SJCRH30 (cell line): ENCODE measurements around the gene UACA. TPM values are rescaled to one million over a fixed set of nuclear protein-coding genes. Genes with fewer than 3 reads are reported as not detected.
A peak's percentile ranks its signal among the peaks of the same experiment; 100 is the strongest.

Experiments
- DNase-seq, 2 experiments: peaks; one replicate each; pipeline ENCODE4 v3.0.0-alpha.2; 2015 to 2020
- H3K27ac ChIP-seq: fragments of 250-450 bp; sonication (Bioruptor Pico); 2 replicates; pipeline ENCODE4 v1.5.1; 2020; ENCODE audit warnings: mild to moderate bottlenecking, moderate library complexity
- H3K27me3 ChIP-seq: fragments of 250-450 bp; sonication (Bioruptor Pico); 2 replicates; pipeline ENCODE4 v1.5.1; 2020; ENCODE audit warnings: mild to moderate bottlenecking, moderate library complexity
- H3K36me3 ChIP-seq: fragments of 250-450 bp; sonication (Bioruptor Pico); 2 replicates; pipeline ENCODE4 v1.5.1; 2020; ENCODE audit warnings: mild to moderate bottlenecking, moderate library complexity
- H3K4me1 ChIP-seq: fragments of 250-450 bp; sonication (Bioruptor Pico); 2 replicates; pipeline ENCODE4 v1.5.1; 2020; ENCODE audit warnings: mild to moderate bottlenecking, moderate library complexity
- H3K4me3 ChIP-seq: fragments of 250-450 bp; sonication (Bioruptor Pico); 2 replicates; pipeline ENCODE4 v1.5.1; 2020; ENCODE audit warnings: mild to moderate bottlenecking, moderate library complexity
- H3K9me3 ChIP-seq: fragments of 250-450 bp; sonication (Bioruptor Pico); replicated peaks from 2 replicates; pipeline ENCODE4 v1.5.1; 2020; ENCODE audit warnings: mild to moderate bottlenecking, moderate library complexity
- total RNA-seq: library from RNA; depleted of rRNA; stranded (reverse); fragments of >200 nt; shearing (Covaris generic); gene quantifications from 2 replicates; pipeline ENCODE4 v1.2.3, GENCODE V29; 2014

UACA gene
- total RNA-seq, 1 experiment from 2014 or later, result 47.1 TPM

- H3K27ac ChIP-seq, result no peak overlapping the region
- H3K9me3 ChIP-seq, result no peaks in the 10 kb centered on the region
- H3K4me1 ChIP-seq, result peaks cover 14% of the 10 kb centered on the region
- H3K4me3 ChIP-seq, result no peak overlapping the region
- H3K27me3 ChIP-seq, result no peaks in the 10 kb centered on the region
- H3K36me3 ChIP-seq, result no peaks in the 10 kb centered on the region
- no peak for DNase-seq
Observed at GRCh38 chr15:70767667-70768066, 4.3 kb upstream of the UACA start.

DNA sequence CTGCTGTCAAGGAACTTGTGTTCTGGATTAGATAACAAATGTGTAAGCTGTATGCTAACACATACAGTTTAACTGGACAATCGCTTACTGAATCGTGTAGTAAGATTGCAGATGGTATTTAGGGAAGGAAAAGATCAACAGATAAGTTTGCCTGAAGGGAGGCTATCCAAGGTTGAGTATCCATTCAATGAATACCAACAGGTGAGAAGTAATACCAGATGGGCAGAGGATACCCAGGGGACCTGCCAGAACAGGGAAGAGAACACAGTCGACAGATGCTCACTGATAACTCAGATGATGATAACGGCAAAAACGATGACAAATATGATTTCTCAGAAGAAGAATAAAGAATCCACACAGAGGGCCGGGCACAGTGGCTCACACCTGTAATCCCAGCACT lies 3.2 kb upstream of the UACA start:
- no peaks in the 10 kb centered on the region for H3K9me3 ChIP-seq
- H3K4me3 ChIP-seq, result no peak overlapping the region
- DNase-seq, result no peak
- H3K36me3 ChIP-seq, result no peaks in the 10 kb centered on the region
- no peaks in the 10 kb centered on the region for H3K27me3 ChIP-seq
- H3K4me1 ChIP-seq, result peaks cover 18% of the 10 kb centered on the region
- H3K27ac ChIP-seq, result no peak overlapping the region

DNA sequence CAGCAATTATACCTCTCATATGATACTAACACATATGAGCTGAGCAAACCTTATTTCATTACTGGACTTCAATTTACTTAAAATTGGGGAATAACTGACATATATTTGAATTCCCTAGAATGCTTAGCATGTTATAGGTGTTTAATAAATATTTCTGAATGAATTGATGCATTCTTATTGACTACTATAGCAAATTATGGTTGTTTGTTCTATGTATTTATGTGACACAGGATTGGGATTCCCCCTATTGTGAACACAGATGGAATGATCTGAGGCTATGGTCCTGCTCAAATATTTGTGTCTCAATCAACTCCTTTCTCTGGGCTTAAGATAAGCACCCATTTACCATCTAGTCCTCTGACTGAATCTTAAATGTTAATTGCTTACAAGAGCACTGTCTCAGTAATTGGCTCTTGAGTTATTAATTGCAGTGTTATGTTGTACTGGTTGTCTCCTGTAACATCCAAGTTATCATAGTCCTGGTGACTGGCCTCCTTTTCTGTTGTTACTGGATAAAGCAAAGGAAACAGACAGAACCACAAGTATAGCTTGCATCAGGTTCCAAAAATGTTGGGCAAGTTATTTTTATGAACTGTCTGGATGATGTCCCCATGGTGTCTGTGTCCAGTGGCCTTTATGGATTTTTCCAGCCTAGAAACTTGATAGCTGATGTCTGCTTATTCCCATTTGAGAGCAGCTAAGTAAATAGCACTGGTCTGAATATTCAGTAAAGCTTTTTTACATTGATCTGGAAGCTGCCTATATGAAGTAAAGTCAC lies 2.3 kb upstream of the UACA start:
- no peak for DNase-seq
- H3K4me3 ChIP-seq, result no peak overlapping the region

DNA sequence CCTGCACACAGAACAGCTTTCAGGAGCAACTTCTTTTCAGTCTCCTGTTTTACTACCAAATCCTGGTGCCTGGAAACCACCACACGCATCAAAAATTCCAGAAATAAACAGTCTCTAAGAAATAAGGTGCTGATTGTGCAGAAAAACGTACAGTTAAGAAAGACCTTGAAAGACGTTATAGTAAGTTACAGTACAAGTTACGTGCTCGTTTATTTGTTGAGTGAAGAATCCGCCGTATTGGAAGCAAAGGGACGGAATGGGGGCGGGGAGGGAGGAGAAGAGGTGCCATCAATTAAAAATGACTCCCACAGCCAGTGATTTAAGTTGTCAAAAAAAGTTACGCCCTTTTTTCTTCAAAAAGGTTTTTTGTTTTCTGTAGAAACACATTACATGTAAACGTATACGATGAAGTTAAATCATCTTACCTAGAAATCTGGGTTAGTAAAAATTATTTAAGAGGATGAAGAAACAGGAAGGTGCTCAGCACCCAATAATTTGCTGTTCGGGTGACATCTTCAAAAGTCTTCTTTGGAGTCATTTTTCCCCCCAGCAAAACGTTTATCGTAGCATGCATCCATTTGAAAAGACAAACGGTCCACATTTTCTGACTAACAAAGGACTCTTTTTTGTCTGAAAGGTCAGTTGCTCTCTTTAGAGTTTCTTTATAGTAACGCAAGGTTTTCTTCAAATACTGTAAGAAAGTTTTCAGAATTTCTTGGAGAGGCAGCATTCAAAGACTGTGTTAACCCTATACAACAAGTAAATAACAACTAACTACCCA lies 782 bp upstream of the UACA start:
- Histone ChIP-seq H3K4me3 (peak overlapping the region; percentile 74), H3K4me1 (peaks cover 24% of the 10 kb centered on the region), H3K27ac (peak overlapping the region; percentile 65), H3K9me3 (no peaks in the 10 kb centered on the region), H3K36me3 (no peaks in the 10 kb centered on the region), H3K27me3 (no peaks in the 10 kb centered on the region)
- peak in 1 of 2 experiments; percentile 37 for DNase-seq

More for the DNA sequence above, 2.3 kb upstream of the UACA start:
- H3K9me3 ChIP-seq, result no peaks in the 10 kb centered on the region
- H3K27ac ChIP-seq, result no peak overlapping the region
- H3K36me3 ChIP-seq, result no peaks in the 10 kb centered on the region
- no peaks in the 10 kb centered on the region for H3K27me3 ChIP-seq
- H3K4me1 ChIP-seq, result peaks cover 21% of the 10 kb centered on the region

DNA sequence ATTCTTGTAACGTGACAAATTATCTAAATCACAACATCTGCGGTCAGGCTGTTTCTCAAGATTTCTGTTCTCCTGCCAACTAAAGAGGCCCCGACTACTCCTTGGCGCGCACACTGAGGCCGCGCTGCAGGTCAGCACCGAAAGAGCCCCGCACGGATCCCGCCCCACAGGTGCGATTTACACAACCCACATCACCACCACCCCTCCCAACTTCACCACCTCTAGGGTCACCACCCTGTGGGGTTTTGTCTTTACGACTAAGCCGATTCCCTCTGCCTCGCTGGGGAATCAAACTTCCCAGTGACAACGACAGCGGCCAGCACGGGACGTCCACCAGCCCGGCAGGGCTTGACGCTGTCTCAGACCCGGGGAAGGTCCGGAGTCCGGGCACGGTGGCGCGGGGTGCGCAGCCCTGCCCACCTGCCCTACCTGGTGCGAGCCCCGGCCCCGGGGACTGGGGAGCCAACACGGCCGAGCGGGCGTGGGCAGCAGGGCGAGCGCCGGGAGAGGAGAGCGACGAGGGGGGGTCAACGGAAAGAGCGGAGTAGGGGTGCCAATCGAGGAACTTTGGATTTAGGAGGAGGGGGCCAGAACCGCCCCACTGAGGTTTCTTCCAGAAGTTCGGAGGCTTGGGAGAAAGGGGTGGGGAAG lies 764 bp downstream of the UACA start:
- H3K9me3 ChIP-seq, result no peaks in the 10 kb centered on the region
- H3K4me1 ChIP-seq, result peaks cover 34% of the 10 kb centered on the region
- peak overlapping the region; percentile 65 for H3K27ac ChIP-seq
- H3K27me3 ChIP-seq, result no peaks in the 10 kb centered on the region
- peak overlapping the region; percentile 74 for H3K4me3 ChIP-seq
- H3K36me3 ChIP-seq, result no peaks in the 10 kb centered on the region
- peak; percentile 46 to 62 for DNase-seq

GRCh38 chr15:70761931-70762468 lies 1.4 kb downstream of the UACA start:
- Histone ChIP-seq H3K9me3 (no peaks in the 10 kb centered on the region), H3K4me1 (peaks cover 34% of the 10 kb centered on the region), H3K36me3 (no peaks in the 10 kb centered on the region), H3K4me3 (peak overlapping the region; percentile 74), H3K27ac (peak overlapping the region; percentile 65), H3K27me3 (no peaks in the 10 kb centered on the region)
- DNase-seq, result no peak

GRCh38 chr15:70761046-70761445 lies 2.3 kb downstream of the UACA start:
- Histone ChIP-seq H3K9me3 (no peaks in the 10 kb centered on the region), H3K4me1 (peaks cover 32% of the 10 kb centered on the region), H3K27ac (no peak overlapping the region), H3K36me3 (no peaks in the 10 kb centered on the region), H3K27me3 (no peaks in the 10 kb centered on the region), H3K4me3 (no peak overlapping the region)
- DNase-seq, result peak in 1 of 2 experiments; percentile 51

GRCh38 chr15:70758790-70759462 lies 4.4 kb downstream of the UACA start:
- no peak overlapping the region for H3K27ac ChIP-seq
- no peaks in the 10 kb centered on the region for H3K36me3 ChIP-seq
- DNase-seq, result peak; percentile 34 to 47
- peaks cover 20% of the 10 kb centered on the region for H3K4me1 ChIP-seq
- no peaks in the 10 kb centered on the region for H3K9me3 ChIP-seq
- H3K27me3 ChIP-seq, result no peaks in the 10 kb centered on the region
- H3K4me3 ChIP-seq, result no peak overlapping the region

GRCh38 chr15:70757627-70758026 lies 5.7 kb downstream of the UACA start:
- no peaks in the 10 kb centered on the region for H3K36me3 ChIP-seq
- H3K9me3 ChIP-seq, result no peaks in the 10 kb centered on the region
- DNase-seq, result no peak
- no peaks in the 10 kb centered on the region for H3K27me3 ChIP-seq
- no peak overlapping the region for H3K27ac ChIP-seq
- H3K4me1 ChIP-seq, result peaks cover 20% of the 10 kb centered on the region
- no peak overlapping the region for H3K4me3 ChIP-seq

DNA sequence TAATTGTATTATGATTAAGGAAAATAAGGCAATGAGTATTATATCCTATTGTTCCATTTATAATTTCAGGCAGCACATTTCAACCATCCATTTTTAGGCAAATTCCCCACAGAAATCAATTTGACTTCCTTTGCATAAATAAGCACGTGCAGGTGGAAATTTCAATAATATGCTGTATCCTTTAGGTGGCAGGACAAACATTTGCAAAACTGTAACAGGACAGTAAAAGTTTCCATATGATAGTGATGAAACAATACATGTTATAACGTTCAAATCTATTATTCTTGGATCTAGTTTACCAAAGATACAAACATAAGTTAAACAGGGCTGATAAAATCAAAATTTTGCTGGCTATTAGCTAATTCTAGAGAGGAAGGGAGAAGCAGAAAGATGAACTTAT lies 8.5 kb downstream of the UACA start:
- no peak overlapping the region for H3K27ac ChIP-seq
- DNase-seq, result no peak
- no peaks in the 10 kb centered on the region for H3K9me3 ChIP-seq
- peaks cover 13% of the 10 kb centered on the region for H3K4me1 ChIP-seq
- H3K36me3 ChIP-seq, result no peaks in the 10 kb centered on the region
- H3K4me3 ChIP-seq, result no peak overlapping the region
- no peaks in the 10 kb centered on the region for H3K27me3 ChIP-seq

DNA sequence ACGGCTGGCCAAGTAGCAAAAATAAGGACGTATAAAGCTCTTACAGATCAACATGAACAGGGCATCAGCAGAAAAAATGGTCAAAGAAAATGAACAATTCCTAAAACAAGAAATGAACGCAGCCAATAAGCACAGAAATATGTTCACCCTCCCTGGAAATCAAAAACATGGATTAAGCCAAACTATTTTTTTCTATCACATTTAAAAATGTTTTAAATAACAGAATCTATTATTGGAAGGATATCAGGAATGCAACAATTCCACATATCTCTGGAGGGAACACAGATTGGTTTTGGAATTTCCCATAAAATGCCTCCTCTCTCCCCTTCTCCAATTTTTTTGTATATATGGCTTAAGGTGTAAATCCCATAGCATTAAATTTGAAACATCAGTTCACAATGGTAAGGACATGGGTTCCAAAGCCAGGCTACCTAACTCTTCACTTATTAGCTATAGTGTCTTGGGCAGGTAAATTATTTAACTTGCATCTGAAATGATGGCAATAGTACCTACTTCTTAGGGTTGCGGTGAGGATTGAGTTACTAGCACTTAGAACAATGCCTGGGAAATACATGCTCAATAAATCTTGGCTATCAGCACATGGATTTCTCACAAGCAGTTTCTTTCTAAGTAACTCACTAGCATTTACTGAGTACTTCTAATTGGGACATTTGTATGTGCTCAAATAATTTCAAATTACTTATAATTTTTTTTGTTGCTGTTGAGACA lies 10.1 kb downstream of the UACA start:
- DNase-seq, result no peak
- H3K27ac ChIP-seq, result no peak overlapping the region
- no peaks in the 10 kb centered on the region for H3K27me3 ChIP-seq
- H3K9me3 ChIP-seq, result no peaks in the 10 kb centered on the region
- peaks cover under 1% of the 10 kb centered on the region; the same call in 1 of the 2 replicates for H3K4me1 ChIP-seq
- H3K36me3 ChIP-seq, result no peaks in the 10 kb centered on the region
- H3K4me3 ChIP-seq, result no peak overlapping the region

DNA sequence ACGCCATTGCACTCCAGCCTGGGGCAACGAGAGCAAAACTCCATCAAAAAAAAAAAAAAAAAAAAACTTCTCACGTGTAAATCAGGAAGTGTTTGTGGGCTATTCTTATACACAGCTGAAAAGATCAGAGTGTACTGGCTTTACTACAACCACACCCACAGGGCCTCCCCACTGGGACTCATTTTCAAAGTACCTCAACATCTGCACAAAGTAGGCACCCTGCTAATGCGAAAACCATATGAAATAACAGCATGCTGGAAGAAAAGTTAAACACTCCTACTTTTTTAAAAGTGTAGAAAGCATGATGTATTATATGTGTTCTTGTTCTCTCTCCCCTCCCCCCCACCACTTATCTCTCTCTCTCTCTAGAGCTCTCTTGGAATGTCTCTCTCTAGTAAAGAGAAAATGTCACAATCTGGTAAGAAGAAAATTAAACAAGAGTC lies 11.1 kb downstream of the UACA start:
- H3K27ac ChIP-seq, result no peak overlapping the region
- no peaks in the 10 kb centered on the region for H3K27me3 ChIP-seq
- no peaks in the 10 kb centered on the region for H3K9me3 ChIP-seq
- no peaks in the 10 kb centered on the region for H3K36me3 ChIP-seq
- no peaks in the 10 kb centered on the region for H3K4me1 ChIP-seq
- H3K4me3 ChIP-seq, result no peak overlapping the region
- no peak for DNase-seq

DNA sequence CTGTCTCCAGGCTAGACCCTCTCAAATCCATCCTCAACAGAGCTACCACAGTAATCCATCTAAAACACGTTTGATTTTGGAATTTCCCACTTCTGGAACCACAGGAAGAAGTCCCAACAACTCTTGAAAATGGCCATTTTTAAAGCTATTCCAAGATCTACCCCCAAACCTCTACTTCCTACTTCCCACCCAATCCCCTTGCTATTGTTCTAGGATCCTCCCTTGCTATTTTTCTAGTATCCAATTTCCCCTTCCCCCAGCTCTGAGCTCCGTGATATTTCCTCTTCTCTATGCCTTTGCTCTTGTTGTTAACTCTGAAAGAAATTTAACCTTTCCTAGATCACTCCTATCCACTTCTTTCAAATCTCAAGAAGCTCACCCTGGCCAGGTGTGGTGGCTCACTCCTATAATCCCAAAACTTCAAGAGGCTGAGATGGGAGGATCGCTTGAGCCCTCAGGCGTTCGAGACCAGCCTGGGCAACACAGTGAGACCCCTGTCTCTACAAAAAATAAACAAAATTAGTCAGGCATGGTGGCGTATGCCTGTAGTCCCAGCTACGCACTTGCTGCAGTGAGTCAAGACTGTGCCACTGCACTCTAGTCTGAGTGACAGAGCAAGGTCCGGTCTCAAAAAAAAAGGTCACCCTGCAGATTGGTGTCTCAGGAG lies 13.0 kb downstream of the UACA start:
- no peak for DNase-seq
- H3K27me3 ChIP-seq, result no peaks in the 10 kb centered on the region
- no peak overlapping the region for H3K4me3 ChIP-seq
- H3K9me3 ChIP-seq, result no peaks in the 10 kb centered on the region
- H3K4me1 ChIP-seq, result no peaks in the 10 kb centered on the region
- no peak overlapping the region for H3K27ac ChIP-seq
- H3K36me3 ChIP-seq, result no peaks in the 10 kb centered on the region
